ENCODE data around the gene MYMX. TPM values are rescaled to one million over a fixed set of nuclear protein-coding genes. Genes with fewer than 3 reads are reported as not detected.

Gene MYMX
- total RNA-seq, 1 donor from 2014 or later = not detected

- peak; percentile 12 for DNase-seq (ENCODE audit: low spot score)
- TF ChIP-seq CTCF (IDR thresholded peaks at IDR 0.05) = no peak
- no peaks in the 10 kb centered on the region for H3K9me3 Mint-ChIP-seq (ENCODE audit: low read depth)
- H3K27ac Mint-ChIP-seq (ENCODE audit: unreplicated experiment) = peak overlapping the region; percentile 96
- H3K4me3 Mint-ChIP-seq (ENCODE audit: unreplicated experiment) = no peak overlapping the region
- H3K36me3 Mint-ChIP-seq (ENCODE audit: low read depth) = peaks cover 20% of the 10 kb centered on the region
- H3K4me1 Mint-ChIP-seq (ENCODE audit: low read depth) = peaks cover 68% of the 10 kb centered on the region
- H3K27me3 Mint-ChIP-seq (ENCODE audit: low read depth) = no peaks in the 10 kb centered on the region
Measured at GRCh38 chr6:44235269-44235668, 18.5 kb downstream of the MYMX start.

- H3K27me3 Mint-ChIP-seq (ENCODE audit: low read depth) = no peaks in the 10 kb centered on the region
- H3K9me3 Mint-ChIP-seq (ENCODE audit: low read depth) = no peaks in the 10 kb centered on the region
- peaks cover 16% of the 10 kb centered on the region for H3K36me3 Mint-ChIP-seq (ENCODE audit: low read depth)
- peaks cover 64% of the 10 kb centered on the region for H3K4me1 Mint-ChIP-seq (ENCODE audit: low read depth)
- peak overlapping the region; percentile 57 for H3K27ac Mint-ChIP-seq (ENCODE audit: unreplicated experiment)
- peak; percentile 36 for DNase-seq (ENCODE audit: low spot score)
- TF ChIP-seq CTCF (IDR thresholded peaks at IDR 0.05) = no peak
- no peak overlapping the region for H3K4me3 Mint-ChIP-seq (ENCODE audit: unreplicated experiment)
Measured at GRCh38 chr6:44235891-44236516, 19.3 kb downstream of the MYMX start.

DNA sequence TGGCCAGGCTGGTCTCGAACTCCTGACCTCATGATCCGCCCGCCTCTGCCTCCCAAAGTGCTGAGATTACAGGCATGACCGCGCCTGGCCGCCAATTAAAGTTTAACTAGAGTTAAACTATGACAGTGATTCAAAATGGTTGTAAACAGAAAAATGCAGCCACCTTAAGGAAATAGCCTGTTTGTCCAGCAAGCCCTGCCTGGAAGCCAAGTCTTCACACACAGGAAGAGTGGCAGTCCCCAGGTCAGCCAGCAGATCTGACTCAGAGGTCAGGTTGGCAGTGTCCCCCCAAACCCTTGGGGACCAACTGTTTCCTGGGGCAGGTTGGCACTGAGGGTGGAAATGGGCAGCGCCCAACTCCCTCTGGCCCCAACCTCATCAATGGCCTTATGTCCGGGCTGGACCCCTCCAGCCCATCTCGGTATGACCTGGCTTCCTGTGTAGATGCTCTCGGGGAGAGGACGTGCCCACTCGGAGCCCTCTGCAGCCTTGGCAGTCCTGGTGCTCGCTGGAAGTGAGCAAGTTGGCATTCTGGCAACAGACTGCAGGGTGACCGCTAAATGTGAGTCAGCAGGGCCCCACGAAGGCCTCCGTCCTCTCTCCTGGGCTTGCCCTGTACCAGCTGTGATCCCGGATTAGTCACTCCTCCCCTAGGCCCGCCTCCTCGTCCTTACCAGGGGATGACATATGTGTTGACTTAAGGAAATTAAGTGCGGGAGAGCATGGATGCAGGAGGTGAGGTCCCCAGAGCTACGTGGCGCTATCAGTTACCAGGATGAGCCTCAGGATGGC, 20.5 kb downstream of the MYMX start:
- no peak for TF ChIP-seq CTCF (IDR thresholded peaks at IDR 0.05)
- Mint-ChIP-seq H3K27me3 (ENCODE audit: low read depth) (no peaks in the 10 kb centered on the region), H3K27ac (ENCODE audit: unreplicated experiment) (peak overlapping the region; percentile 98), H3K4me1 (ENCODE audit: low read depth) (peaks cover 62% of the 10 kb centered on the region), H3K36me3 (ENCODE audit: low read depth) (peaks cover 11% of the 10 kb centered on the region), H3K4me3 (ENCODE audit: unreplicated experiment) (peak overlapping the region; percentile 80), H3K9me3 (ENCODE audit: low read depth) (no peaks in the 10 kb centered on the region)
- peak; percentile 98 for DNase-seq (ENCODE audit: low spot score)

- Mint-ChIP-seq H3K36me3 (ENCODE audit: low read depth) (peaks cover 8% of the 10 kb centered on the region), H3K4me1 (ENCODE audit: low read depth) (peaks cover 59% of the 10 kb centered on the region), H3K9me3 (ENCODE audit: low read depth) (no peaks in the 10 kb centered on the region), H3K27me3 (ENCODE audit: low read depth) (no peaks in the 10 kb centered on the region), H3K27ac (ENCODE audit: unreplicated experiment) (peak overlapping the region; percentile 98), H3K4me3 (ENCODE audit: unreplicated experiment) (peak overlapping the region; percentile 80)
- DNase-seq (ENCODE audit: low spot score) = peak; percentile 96
- TF ChIP-seq CTCF (IDR thresholded peaks at IDR 0.05) = peak; percentile 100
Measured at GRCh38 chr6:44237813-44238433, 21.2 kb downstream of the MYMX start.

GRCh38 chr6:44238687-44239350, 22.1 kb downstream of the MYMX start:
- no peaks in the 10 kb centered on the region for H3K27me3 Mint-ChIP-seq (ENCODE audit: low read depth)
- H3K27ac Mint-ChIP-seq (ENCODE audit: unreplicated experiment) = peak overlapping the region; percentile 98
- H3K9me3 Mint-ChIP-seq (ENCODE audit: low read depth) = no peaks in the 10 kb centered on the region
- TF ChIP-seq CTCF (IDR thresholded peaks at IDR 0.05) = no peak
- H3K36me3 Mint-ChIP-seq (ENCODE audit: low read depth) = peaks cover 4% of the 10 kb centered on the region
- H3K4me3 Mint-ChIP-seq (ENCODE audit: unreplicated experiment) = peak overlapping the region; percentile 8
- DNase-seq (ENCODE audit: low spot score) = peak; percentile 37
- peaks cover 50% of the 10 kb centered on the region for H3K4me1 Mint-ChIP-seq (ENCODE audit: low read depth)
